PC-9 (cell line): ENCODE data around the gene STOX2.

ENCODE experiments used
- CTCF ChIP-seq: fragments of 200-600 bp; sonication (generic); conservative IDR thresholded peaks from 2 replicates; pipeline ENCODE4 v1.6.1; 2017; ENCODE audit warnings: mixed run types, antibody characterized with exemption, mild to moderate bottlenecking, moderate library complexity
- EZH2 ChIP-seq: fragments of 200-600 bp; sonication (generic); IDR thresholded peaks from 2 replicates; pipeline ENCODE4 v1.8.0; 2017; ENCODE audit warnings: antibody characterized with exemption, low read depth

- TF ChIP-seq CTCF (no peak), EZH2 (no peak)
Observed at GRCh38 chr4:183915976-183916375, 10.9 kb downstream of the STOX2 start.
